SK-N-SH (cell line): ENCODE measurements around the gene CCNY.

ENCODE experiments used
- CTCF ChIP-seq: fragments of 200-600 bp; sonication (generic); IDR thresholded peaks from 2 replicates; pipeline ENCODE4 v1.6.1; 2017; ENCODE audit warnings: antibody characterized with exemption, mild to moderate bottlenecking, moderate library complexity
- EP300 ChIP-seq, 2 experiments: IDR thresholded peaks; 2 replicates each; pipeline versions ENCODE4 v1.4.0 to v1.6.1; 2012; ENCODE audit warnings: borderline replicate concordance in 1 of 2, low read depth in 1 of 2, low read length in 1 of 2
- EZH2phosphoT487 ChIP-seq: fragments of 200-600 bp; sonication (generic); IDR thresholded peaks from 2 replicates; pipeline ENCODE4 v1.6.1; 2017; ENCODE audit warnings: low read depth, mixed run types, mild to moderate bottlenecking, antibody characterized with exemption, moderate library complexity, borderline replicate concordance
- FOSL2 ChIP-seq: IDR thresholded peaks from 2 replicates; pipeline ENCODE4 v1.4.0; 2012; ENCODE audit warnings: low read depth, mild to moderate bottlenecking, moderate library complexity, borderline replicate concordance
- IRF3 ChIP-seq: fragments of 150-350 bp; IDR thresholded peaks from 2 replicates; pipeline ENCODE4 v1.6.1; 2016; ENCODE audit warnings: mild to moderate bottlenecking, low read depth, low read length
- MXI1 ChIP-seq: IDR thresholded peaks from 2 replicates; pipeline ENCODE4 v1.6.1; 2012; ENCODE audit warnings: mild to moderate bottlenecking, low read depth, low read length, improper control_type of control experiment
- POLR2AphosphoS5 ChIP-seq: IDR thresholded peaks from 2 replicates; pipeline ENCODE4 v1.6.1; 2012; ENCODE audit warnings: low read depth, low read length
- REST ChIP-seq: IDR thresholded peaks from 2 replicates; pipeline ENCODE4 v1.6.1; 2012; ENCODE audit warnings: mild to moderate bottlenecking, low read depth, low read length, moderate library complexity
- SIN3A ChIP-seq: IDR thresholded peaks from 2 replicates; pipeline ENCODE4 v1.6.1; 2012; ENCODE audit warnings: low read depth, mild to moderate bottlenecking, low read length, moderate library complexity, borderline replicate concordance
- TAF1 ChIP-seq: IDR thresholded peaks from 2 replicates; pipeline ENCODE4 v1.6.1; 2012; ENCODE audit warnings: low read depth, mild to moderate bottlenecking, low read length, moderate library complexity, borderline replicate concordance
- USF2 ChIP-seq: fragments of 150-350 bp; IDR thresholded peaks from 2 replicates; pipeline ENCODE4 v1.6.1; 2017; ENCODE audit warnings: antibody characterized with exemption, low read length, low read depth, borderline replicate concordance

GRCh38 chr10:35567951-35568350 is 231.6 kb downstream of the CCNY start:
- TF ChIP-seq CTCF (no peak), MXI1 (no peak), POLR2AphosphoS5 (no peak), SIN3A (no peak), FOSL2 (no peak), IRF3 (no peak), TAF1 (no peak), EP300 (IDR thresholded peaks at IDR 0.05; ENCODE audit: borderline replicate concordance in 1 of 2, low read depth in 1 of 2, low read length in 1 of 2) (no peak), EZH2phosphoT487 (no peak), USF2 (no peak), REST (no peak)
